HG03565 (cell line): ENCODE results near the gene GALC.

Experiments used
- ATAC-seq: cut with Tn5 transposase; IDR thresholded peaks from one replicate; pipeline ENCODE4 v1.9.1; 2021; ENCODE audit warnings: mild to moderate bottlenecking, moderate library complexity; ENCODE audit not compliant: unreplicated experiment

GALC gene

DNA sequence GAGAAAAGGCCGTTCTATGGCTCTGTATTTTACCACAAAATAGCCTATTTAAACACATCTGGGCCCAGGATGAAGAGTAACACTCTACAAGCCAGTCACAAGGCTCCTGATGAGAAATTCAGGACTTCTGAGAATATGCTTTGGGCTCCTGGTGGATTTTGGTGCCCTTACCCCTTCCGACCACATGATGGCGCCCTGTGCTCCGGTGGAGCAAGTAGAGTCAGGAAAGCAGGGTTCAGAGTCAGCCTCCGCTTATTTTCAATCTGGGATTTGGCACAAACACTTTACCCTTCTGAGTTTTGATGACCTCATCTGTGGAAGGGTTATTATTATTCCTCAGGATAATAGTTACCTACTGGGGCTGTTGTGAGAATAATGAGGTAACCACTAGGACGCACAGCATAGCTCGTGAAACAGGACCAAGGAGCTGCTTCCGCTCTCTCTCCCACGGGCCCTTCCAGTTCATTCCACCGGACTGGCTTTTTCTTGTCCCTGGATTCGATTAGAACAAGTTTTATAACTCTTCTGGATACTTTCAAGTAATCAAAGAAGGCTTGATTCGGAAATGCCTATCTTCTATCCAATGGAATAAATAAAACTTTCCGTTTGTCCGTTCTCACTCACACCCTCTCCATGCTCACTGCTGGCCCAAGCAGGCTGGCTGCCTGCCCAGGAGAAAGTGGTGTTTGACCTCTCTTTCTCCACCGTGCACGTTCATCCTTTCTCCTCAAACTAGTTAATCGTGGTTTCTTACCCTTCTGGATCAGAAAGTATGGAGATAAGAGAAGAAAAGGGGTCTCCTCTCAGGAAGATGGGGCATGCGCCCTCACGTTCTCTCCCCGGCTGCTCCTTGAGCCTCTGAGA is 104.6 kb downstream of the GALC start:
- ATAC-seq, result no peak

GRCh38 chr14:87883750-87884149 is 109.2 kb downstream of the GALC start:
- no peak for ATAC-seq
